Stimulated activated naive CD8-positive, alpha-beta T cell treated with anti-CD3 and anti-CD28 coated beads, Interleukin-15, amount 100 ng/mL, for 72 hours (primary cell): Measurements from ENCODE around the gene SH3RF1.
"Not testable (repeated sequence)": the region's sequence is repeated elsewhere in the genome, so short reads cannot be mapped to it uniquely, and the experiment has no call there.

Experiments
- ATAC-seq: fragments of 150-1000 bp; cut with Tn5 transposase; 2 replicates; pipeline ENCODE4 v1.10.0; 2021; ENCODE audit warnings: mild to moderate bottlenecking, moderate library complexity
- DNase-seq, 2 donors: peaks; one replicate each; pipeline ENCODE4 v3.0.0; 2021 to 2022
- H3K27ac Mint-ChIP-seq, 2 donors: one replicate each; pipeline ENCODE4 v1.8.0; 2022; ENCODE audit warnings: mild to moderate bottlenecking in 2 of 2, mixed read lengths in 2 of 2, moderate library complexity in 2 of 2
- H3K27me3 Mint-ChIP-seq: one replicate; pipeline ENCODE4 v1.8.0; 2022; ENCODE audit warnings: mixed read lengths
- H3K4me1 Mint-ChIP-seq: one replicate; pipeline ENCODE4 v1.8.0; 2022; ENCODE audit warnings: mild to moderate bottlenecking, mixed read lengths
- H3K4me3 Mint-ChIP-seq, 2 donors: one replicate each; pipeline ENCODE4 v1.8.0; 2022; ENCODE audit warnings: mild to moderate bottlenecking in 2 of 2, mixed read lengths in 2 of 2, moderate library complexity in 1 of 2
- H3K9me3 Mint-ChIP-seq, 2 donors: one replicate each; pipeline ENCODE4 v1.8.0; 2022; ENCODE audit warnings: mixed read lengths in 2 of 2

SH3RF1 gene

GRCh38 chr4:169207436-169208089 is 63.2 kb downstream of the SH3RF1 start:
- H3K4me1 Mint-ChIP-seq: no peaks in the 10 kb centered on the region
- no peaks in the 10 kb centered on the region for H3K9me3 Mint-ChIP-seq
- ATAC-seq (no peak), DNase-seq (no peak)
- H3K4me3 Mint-ChIP-seq: no peak overlapping the region
- no peaks in the 10 kb centered on the region for H3K27me3 Mint-ChIP-seq
- H3K27ac Mint-ChIP-seq: no peak overlapping the region

GRCh38 chr4:169205744-169206080 is 65.0 kb downstream of the SH3RF1 start:
- no peaks in the 10 kb centered on the region for H3K9me3 Mint-ChIP-seq
- H3K27ac Mint-ChIP-seq: no peak overlapping the region
- H3K27me3 Mint-ChIP-seq: no peaks in the 10 kb centered on the region
- no peak overlapping the region for H3K4me3 Mint-ChIP-seq
- ATAC-seq: no peak
- H3K4me1 Mint-ChIP-seq: no peaks in the 10 kb centered on the region
- no peak for DNase-seq

GRCh38 chr4:169205075-169205743 is 65.5 kb downstream of the SH3RF1 start:
- Mint-ChIP-seq H3K27me3 (no peaks in the 10 kb centered on the region), H3K9me3 (no peaks in the 10 kb centered on the region), H3K4me3 (no peak overlapping the region), H3K27ac (no peak overlapping the region), H3K4me1 (no peaks in the 10 kb centered on the region)
- DNase-seq (no peak), ATAC-seq (no peak)

- ATAC-seq: no peak
- Mint-ChIP-seq H3K9me3 (no peaks in the 10 kb centered on the region), H3K4me1 (no peaks in the 10 kb centered on the region), H3K4me3 (no peak overlapping the region), H3K27ac (no peak overlapping the region), H3K27me3 (no peaks in the 10 kb centered on the region)
- no peak for DNase-seq
These were observed 66.9 kb downstream of the SH3RF1 start for GRCh38 chr4:169203891-169204290.

- H3K9me3 Mint-ChIP-seq, H3K4me1 Mint-ChIP-seq, ATAC-seq, DNase-seq, H3K4me3 Mint-ChIP-seq, H3K27ac Mint-ChIP-seq, H3K27me3 Mint-ChIP-seq: not testable (repeated sequence)
These were observed 67.5 kb downstream of the SH3RF1 start for GRCh38 chr4:169203278-169203677.

GRCh38 chr4:169202878-169203277 is 67.9 kb downstream of the SH3RF1 start:
- no peak for DNase-seq
- no peaks in the 10 kb centered on the region for H3K27me3 Mint-ChIP-seq
- H3K4me1 Mint-ChIP-seq: no peaks in the 10 kb centered on the region

DNA sequence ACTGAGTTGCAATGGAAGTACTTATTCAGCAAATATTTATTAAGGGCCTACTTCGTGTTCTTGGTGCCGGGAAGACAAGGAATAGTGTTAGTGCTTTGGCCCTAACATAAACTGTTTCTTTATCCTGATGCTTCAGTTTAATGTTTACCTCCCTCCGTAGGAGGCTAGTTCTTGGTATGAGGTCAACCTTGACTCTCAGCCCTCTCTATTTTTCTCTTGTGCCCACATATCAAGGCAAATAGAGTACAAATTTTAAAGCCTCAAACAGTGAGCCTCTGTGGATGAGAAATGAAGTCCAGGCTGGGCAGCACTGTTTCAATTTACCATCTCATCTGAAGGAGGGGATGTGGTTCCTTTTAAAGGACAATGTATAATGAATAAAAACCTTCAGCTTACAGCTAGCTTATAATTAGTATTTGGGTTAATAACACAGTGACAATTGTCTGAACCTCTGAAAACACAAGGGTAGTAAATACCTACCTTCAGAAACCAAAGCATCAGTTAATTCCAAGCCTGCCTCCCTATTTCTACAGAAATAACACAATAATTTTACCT is 68.5 kb downstream of the SH3RF1 start:
- H3K27ac Mint-ChIP-seq: no peak overlapping the region
- ATAC-seq (no peak), DNase-seq (no peak)
- no peaks in the 10 kb centered on the region for H3K9me3 Mint-ChIP-seq
- no peaks in the 10 kb centered on the region for H3K27me3 Mint-ChIP-seq
- no peaks in the 10 kb centered on the region for H3K4me1 Mint-ChIP-seq
- no peak overlapping the region for H3K4me3 Mint-ChIP-seq

More at GRCh38 chr4:169202878-169203277, 67.9 kb downstream of the SH3RF1 start:
- Mint-ChIP-seq H3K4me3 (no peak overlapping the region), H3K27ac (no peak overlapping the region), H3K9me3 (no peaks in the 10 kb centered on the region)
- ATAC-seq: no peak

DNA sequence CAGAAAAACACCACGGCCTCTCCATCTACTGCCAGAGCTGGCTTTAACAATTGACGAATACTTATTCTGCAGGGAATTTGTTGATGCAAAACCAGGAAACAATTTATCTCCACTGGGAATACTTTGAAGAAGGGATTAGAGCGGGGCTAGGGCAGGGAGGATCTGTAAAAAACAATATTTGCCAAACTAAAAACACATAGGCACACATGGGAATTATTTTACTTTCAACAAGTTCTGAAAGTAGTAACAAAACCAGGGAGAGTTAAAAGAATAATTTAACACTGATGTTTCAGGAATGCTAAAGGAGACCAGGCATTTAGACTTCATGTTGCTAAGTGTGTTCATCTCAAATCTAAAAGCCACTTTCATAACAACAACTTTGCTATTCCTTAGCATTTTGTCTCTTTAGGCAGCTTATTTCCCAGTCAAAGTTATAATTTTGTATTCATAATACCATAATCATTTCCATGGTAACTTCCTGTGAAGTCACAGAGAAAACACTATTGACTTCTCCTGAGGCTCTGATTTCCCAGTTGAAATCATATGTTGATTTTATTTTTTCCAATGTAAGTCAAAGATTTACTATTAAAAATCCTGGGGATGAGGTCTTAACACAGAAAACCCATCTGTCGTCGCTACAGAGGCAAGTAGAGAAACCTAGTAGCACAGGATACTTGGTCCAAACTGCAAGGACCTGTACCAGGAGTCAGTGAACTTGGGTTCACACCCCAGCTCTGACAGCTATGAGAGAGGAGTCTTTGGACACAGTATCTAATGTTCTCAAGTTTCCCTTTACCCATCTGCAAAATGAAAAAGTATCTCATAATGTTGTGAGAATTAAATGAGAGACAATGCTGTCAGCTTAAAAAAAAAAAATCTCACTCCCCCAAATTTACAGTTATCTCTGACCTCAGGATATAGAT is 69.3 kb downstream of the SH3RF1 start:
- H3K9me3 Mint-ChIP-seq: no peaks in the 10 kb centered on the region
- no peaks in the 10 kb centered on the region for H3K27me3 Mint-ChIP-seq
- H3K4me1 Mint-ChIP-seq: no peaks in the 10 kb centered on the region
- DNase-seq (no peak), ATAC-seq (no peak)
- no peak overlapping the region for H3K4me3 Mint-ChIP-seq
- no peak overlapping the region for H3K27ac Mint-ChIP-seq

- ATAC-seq: no peak
These were observed 70.3 kb downstream of the SH3RF1 start for GRCh38 chr4:169200361-169201030.

DNA sequence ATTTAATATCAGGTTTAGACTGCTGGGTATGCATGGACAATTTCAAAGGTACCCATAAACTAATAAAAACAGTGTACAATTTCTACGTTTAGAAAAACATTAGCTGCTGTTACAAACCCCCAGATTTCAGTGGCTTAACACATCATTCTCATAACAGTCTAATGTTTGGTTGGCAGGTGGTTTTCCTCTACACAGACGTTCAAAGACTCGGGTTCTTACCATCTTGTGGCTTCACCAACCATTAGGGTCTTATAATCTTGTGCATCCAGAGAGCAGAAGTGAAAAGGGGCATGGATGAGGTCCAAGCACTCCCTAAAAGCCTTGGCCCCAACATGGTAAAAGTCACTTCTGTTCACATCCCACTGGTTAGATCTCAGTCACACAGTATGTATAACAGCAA is 71.6 kb downstream of the SH3RF1 start:
- H3K9me3 Mint-ChIP-seq: peaks cover 0 to 18% of the 10 kb centered on the region in 2 donors
- H3K27me3 Mint-ChIP-seq: no peaks in the 10 kb centered on the region
- H3K4me1 Mint-ChIP-seq: no peaks in the 10 kb centered on the region
- ATAC-seq: no peak
- H3K27ac Mint-ChIP-seq: no peak overlapping the region
- DNase-seq: no peak
- H3K4me3 Mint-ChIP-seq: no peak overlapping the region

More at GRCh38 chr4:169200361-169201030, 70.3 kb downstream of the SH3RF1 start:
- Mint-ChIP-seq H3K27ac (no peak overlapping the region), H3K4me3 (no peak overlapping the region), H3K4me1 (no peaks in the 10 kb centered on the region), H3K9me3 (peaks cover 0 to 9% of the 10 kb centered on the region in 2 donors), H3K27me3 (no peaks in the 10 kb centered on the region)
- DNase-seq: no peak

- H3K27me3 Mint-ChIP-seq: no peaks in the 10 kb centered on the region
- ATAC-seq (no peak), DNase-seq (no peak)
- no peak overlapping the region for H3K4me3 Mint-ChIP-seq
- no peak overlapping the region for H3K27ac Mint-ChIP-seq
- H3K4me1 Mint-ChIP-seq: no peaks in the 10 kb centered on the region
- peaks cover 0 to 18% of the 10 kb centered on the region in 2 donors for H3K9me3 Mint-ChIP-seq
These were observed 72.6 kb downstream of the SH3RF1 start for GRCh38 chr4:169198167-169198566.

DNA sequence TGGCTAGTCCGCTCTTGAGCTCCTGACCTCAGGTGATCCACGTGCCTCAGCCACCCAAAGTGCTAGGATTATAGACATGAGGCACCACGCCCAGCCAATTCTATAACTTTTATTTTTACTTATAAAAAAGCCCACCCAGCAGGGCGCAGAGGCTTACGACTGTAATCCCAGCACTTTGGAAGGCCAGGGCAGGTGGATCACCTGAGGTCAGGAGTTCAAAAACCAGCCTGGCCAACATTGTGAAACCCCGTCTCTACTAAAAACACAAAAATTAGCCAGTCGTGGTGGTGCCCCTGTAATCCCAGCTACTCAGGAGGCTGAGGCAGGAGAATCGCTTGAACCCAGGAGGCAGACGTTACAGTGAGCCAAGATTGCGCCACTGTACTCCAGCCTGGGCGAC is 73.5 kb downstream of the SH3RF1 start:
- H3K27me3 Mint-ChIP-seq, DNase-seq, H3K4me3 Mint-ChIP-seq, H3K27ac Mint-ChIP-seq, ATAC-seq, H3K4me1 Mint-ChIP-seq: not testable (repeated sequence)
- H3K9me3 Mint-ChIP-seq: peaks cover 0 to 18% of the 10 kb centered on the region in 2 donors

GRCh38 chr4:169195032-169195431 is 75.7 kb downstream of the SH3RF1 start:
- ATAC-seq (no peak), DNase-seq (no peak)
- H3K4me1 Mint-ChIP-seq: no peaks in the 10 kb centered on the region
- no peaks in the 10 kb centered on the region for H3K27me3 Mint-ChIP-seq
- no peak overlapping the region for H3K4me3 Mint-ChIP-seq
- peaks cover 0 to 18% of the 10 kb centered on the region in 2 donors for H3K9me3 Mint-ChIP-seq
- H3K27ac Mint-ChIP-seq: no peak overlapping the region

DNA sequence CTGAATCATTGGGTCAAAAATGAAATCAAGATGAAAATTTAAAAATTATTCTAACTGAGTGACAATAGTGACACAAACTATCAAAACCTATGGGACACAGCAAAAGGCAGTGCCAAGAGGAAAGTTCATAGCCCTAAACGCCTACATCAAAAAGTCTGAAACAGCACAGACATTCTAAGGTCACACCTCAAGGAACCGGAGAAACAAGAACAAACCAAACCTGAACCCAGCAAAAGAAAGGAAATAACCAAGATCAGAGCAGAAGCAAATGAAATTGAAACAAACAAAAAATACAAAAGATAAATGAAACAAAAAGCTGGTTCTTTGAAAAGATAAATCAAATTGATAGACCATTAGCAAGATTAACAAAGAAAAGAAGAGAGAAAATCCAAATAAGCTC is 80.8 kb downstream of the SH3RF1 start:
- DNase-seq, ATAC-seq, H3K9me3 Mint-ChIP-seq, H3K27me3 Mint-ChIP-seq, H3K4me3 Mint-ChIP-seq, H3K27ac Mint-ChIP-seq, H3K4me1 Mint-ChIP-seq: not testable (repeated sequence)

- no peak for ATAC-seq
- Mint-ChIP-seq H3K4me3 (no peak overlapping the region), H3K4me1 (no peaks in the 10 kb centered on the region), H3K27ac (no peak overlapping the region), H3K9me3 (peaks cover 0 to 2% of the 10 kb centered on the region in 2 donors), H3K27me3 (peaks cover 7% of the 10 kb centered on the region)
- DNase-seq: no peak
These were observed 81.4 kb downstream of the SH3RF1 start for GRCh38 chr4:169189372-169189771.
